Activated CD8-positive, alpha-beta memory T cell treated with anti-CD3 and anti-CD28 coated beads, Interleukin-2, amount 10 ng/mL, durations not matched to agents 7 days and 5 days (primary cell): ENCODE data around the gene ASTN1. TPM values are rescaled to one million over a fixed set of nuclear protein-coding genes. Genes with fewer than 3 reads are reported as not detected.

Source experiments
- ATAC-seq: fragments of 150-1000 bp; cut with Tn5 transposase; one replicate; pipeline ENCODE4 v1.10.0; 2021; ENCODE audit warnings: moderate library complexity
- CTCF ChIA-PET: fragments of 350-600 bp; sonication (Branson Sonifier 250); formaldehyde crosslinking; loops from one replicate; lab custom pipeline; 2021; ENCODE audit warnings: antibody characterized with exemption; lab: Charles Lee
- DNase-seq: peaks from one replicate; pipeline ENCODE4 v3.0.0-alpha.2; 2020
- H3K27ac Mint-ChIP-seq: one replicate; pipeline ENCODE4 v1.8.0; 2021; ENCODE audit warnings: mild to moderate bottlenecking, mixed read lengths
- H3K27me3 Mint-ChIP-seq: one replicate; pipeline ENCODE4 v1.8.0; 2021; ENCODE audit warnings: mixed read lengths
- H3K36me3 Mint-ChIP-seq: one replicate; pipeline ENCODE4 v1.8.0; 2021; ENCODE audit warnings: mild to moderate bottlenecking, mixed read lengths
- H3K4me1 Mint-ChIP-seq: one replicate; pipeline ENCODE4 v1.8.0; 2021; ENCODE audit warnings: mixed read lengths
- H3K4me3 Mint-ChIP-seq: one replicate; pipeline ENCODE4 v1.8.0; 2021; ENCODE audit warnings: mild to moderate bottlenecking, moderate library complexity, mixed read lengths
- H3K9me3 Mint-ChIP-seq: one replicate; pipeline ENCODE4 v1.8.0; 2022; ENCODE audit warnings: low read depth, mixed read lengths
- total RNA-seq, 2 experiments: library from RNA; stranded (reverse); gene quantifications; one replicate each; pipeline ENCODE4 v1.2.3, GENCODE V29; 2021

ASTN1 gene
- total RNA-seq, 2 experiments from 2014 or later = not detected

- CTCF ChIA-PET = no interaction called here
- no peak for DNase-seq
- ATAC-seq = no peak
- H3K9me3 Mint-ChIP-seq = no peaks in the 10 kb centered on the region
- H3K4me1 Mint-ChIP-seq = no peaks in the 10 kb centered on the region
- no peak overlapping the region for H3K27ac Mint-ChIP-seq
- no peaks in the 10 kb centered on the region for H3K36me3 Mint-ChIP-seq
- H3K27me3 Mint-ChIP-seq = no peaks in the 10 kb centered on the region
- no peak overlapping the region for H3K4me3 Mint-ChIP-seq
Measured at GRCh38 chr1:176926330-176927086, 238.0 kb downstream of the ASTN1 start.

DNA sequence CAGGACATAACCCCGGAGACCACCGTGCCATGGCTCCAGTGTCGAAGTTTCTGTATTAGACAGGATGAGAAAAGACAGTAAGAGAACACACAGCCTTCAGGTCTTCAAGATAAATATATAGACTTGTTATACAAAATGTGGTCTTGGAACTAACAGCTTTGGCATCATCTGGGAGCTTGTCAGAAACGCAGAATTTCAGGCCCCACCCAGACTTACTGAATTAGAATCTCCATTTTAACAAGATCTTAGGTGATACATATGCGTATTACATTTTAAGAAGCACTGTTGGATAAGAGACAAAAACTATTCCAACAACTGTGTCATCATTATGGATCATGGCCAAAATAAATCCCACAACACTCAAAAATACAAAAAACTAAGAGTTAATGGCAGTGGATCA is 239.3 kb downstream of the ASTN1 start:
- H3K27ac Mint-ChIP-seq = no peak overlapping the region
- no peaks in the 10 kb centered on the region for H3K9me3 Mint-ChIP-seq
- ATAC-seq (no peak), DNase-seq (no peak)
- H3K4me3 Mint-ChIP-seq = no peak overlapping the region
- no peaks in the 10 kb centered on the region for H3K4me1 Mint-ChIP-seq
- no peaks in the 10 kb centered on the region for H3K27me3 Mint-ChIP-seq
- no peaks in the 10 kb centered on the region for H3K36me3 Mint-ChIP-seq
- CTCF ChIA-PET = no interaction called here

- Mint-ChIP-seq H3K27ac (no peak overlapping the region), H3K36me3 (no peaks in the 10 kb centered on the region), H3K4me1 (no peaks in the 10 kb centered on the region), H3K4me3 (no peak overlapping the region), H3K27me3 (no peaks in the 10 kb centered on the region), H3K9me3 (no peaks in the 10 kb centered on the region)
- DNase-seq (no peak), ATAC-seq (no peak)
- CTCF ChIA-PET = no interaction called here
Measured at GRCh38 chr1:176923283-176923682, 241.2 kb downstream of the ASTN1 start.

DNA sequence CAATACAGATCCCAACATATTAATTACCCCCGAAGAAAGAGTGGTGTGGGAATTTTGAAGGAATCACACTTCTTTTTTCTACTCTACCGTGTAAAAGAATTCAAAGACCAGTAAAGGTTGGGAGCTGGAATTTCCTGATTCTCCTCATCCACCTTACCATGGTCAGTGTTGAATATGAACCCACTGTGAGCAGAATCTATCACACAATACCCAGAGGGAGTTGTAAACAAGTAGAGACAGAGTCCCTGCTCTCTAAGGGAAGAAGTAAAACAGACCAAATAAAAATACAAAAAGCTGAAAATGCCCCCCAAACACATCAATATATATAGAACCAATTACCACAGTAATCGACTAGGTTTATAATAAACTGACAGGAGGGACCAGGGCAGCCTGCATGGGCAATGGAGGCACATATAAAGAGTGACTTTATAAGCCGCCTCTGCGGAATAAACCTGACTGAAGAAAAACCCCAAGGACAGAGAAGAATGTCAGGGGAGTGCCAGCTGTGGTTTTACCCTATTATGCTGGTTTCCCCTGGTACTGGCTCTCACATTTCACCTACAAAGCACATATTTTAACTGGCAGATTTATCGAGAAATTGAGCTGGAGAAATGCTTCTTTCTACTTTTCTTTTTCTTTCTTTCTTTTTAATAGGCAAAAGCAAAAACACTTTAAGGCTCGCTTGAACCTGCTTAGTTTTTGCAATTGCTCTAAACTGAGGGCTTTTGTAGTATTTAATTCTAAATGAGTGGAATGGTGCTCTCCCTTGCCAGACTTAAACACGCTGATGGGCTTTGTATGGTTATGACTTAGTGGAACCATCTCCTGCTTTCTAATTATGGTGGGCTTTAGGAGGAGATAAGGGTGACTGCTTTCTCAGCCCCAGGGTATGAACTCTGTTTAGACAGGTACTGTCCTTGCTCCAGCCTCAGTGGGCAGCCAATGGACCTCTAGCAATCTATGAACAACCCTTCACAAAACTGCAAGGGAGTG is 244.8 kb downstream of the ASTN1 start:
- CTCF ChIA-PET = no interaction called here
- Mint-ChIP-seq H3K4me1 (no peaks in the 10 kb centered on the region), H3K27ac (no peak overlapping the region), H3K27me3 (no peaks in the 10 kb centered on the region), H3K4me3 (no peak overlapping the region), H3K9me3 (no peaks in the 10 kb centered on the region), H3K36me3 (no peaks in the 10 kb centered on the region)
- no peak for DNase-seq
- no peak for ATAC-seq

- no peak for DNase-seq
- no peaks in the 10 kb centered on the region for H3K9me3 Mint-ChIP-seq
- CTCF ChIA-PET = interaction anchor here (1.2 kb wide), 1 partner anchor 9 kb away, joined by 5 read pairs; no protein-coding TSS in a partner anchor
- no peak overlapping the region for H3K4me3 Mint-ChIP-seq
- H3K4me1 Mint-ChIP-seq = no peaks in the 10 kb centered on the region
- no peak for ATAC-seq
- no peaks in the 10 kb centered on the region for H3K36me3 Mint-ChIP-seq
- H3K27me3 Mint-ChIP-seq = no peaks in the 10 kb centered on the region
- no peak overlapping the region for H3K27ac Mint-ChIP-seq
Measured at GRCh38 chr1:176905648-176906047, 258.9 kb downstream of the ASTN1 start.

DNA sequence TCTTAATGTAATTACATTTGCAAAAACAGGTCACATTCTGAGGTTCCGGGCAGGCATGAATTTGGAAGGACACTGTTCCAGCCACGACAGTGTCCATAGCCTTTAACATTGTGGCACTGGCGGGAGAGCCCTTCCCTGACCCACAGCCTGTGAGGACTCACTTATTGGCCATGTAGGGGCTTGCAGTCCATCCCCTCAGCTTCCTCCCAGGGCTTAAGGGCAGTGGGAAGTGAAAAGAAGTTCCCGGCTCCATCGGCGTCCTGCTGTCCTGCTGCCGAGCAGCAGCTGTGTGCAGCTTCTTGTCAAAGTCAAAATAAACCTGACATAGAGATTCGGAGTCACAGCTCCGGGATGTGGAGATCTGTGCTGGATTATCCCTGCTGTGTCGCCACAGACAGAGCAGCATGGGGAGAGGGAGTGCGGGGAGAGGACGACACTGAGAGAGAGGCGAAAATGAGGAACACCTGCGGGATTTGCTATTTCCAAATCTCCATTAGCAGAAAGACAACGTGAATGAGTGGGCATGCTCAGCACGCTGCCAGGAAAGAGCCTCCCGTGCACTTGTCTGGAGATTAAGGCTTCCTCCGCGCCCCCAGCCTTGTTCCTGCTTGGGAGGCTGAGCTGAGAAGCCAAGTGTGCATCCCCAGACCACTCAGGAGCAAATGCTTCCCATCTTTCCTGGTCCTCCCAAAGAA is 260.3 kb downstream of the ASTN1 start:
- Mint-ChIP-seq H3K27me3 (no peaks in the 10 kb centered on the region), H3K4me3 (no peak overlapping the region), H3K4me1 (no peaks in the 10 kb centered on the region), H3K36me3 (no peaks in the 10 kb centered on the region), H3K9me3 (no peaks in the 10 kb centered on the region), H3K27ac (no peak overlapping the region)
- no peak for DNase-seq
- ATAC-seq = no peak
- CTCF ChIA-PET = no interaction called here

GRCh38 chr1:176903474-176903873 is 261.0 kb downstream of the ASTN1 start:
- CTCF ChIA-PET = no interaction called here
- no peaks in the 10 kb centered on the region for H3K9me3 Mint-ChIP-seq
- H3K27me3 Mint-ChIP-seq = no peaks in the 10 kb centered on the region
- H3K27ac Mint-ChIP-seq = no peak overlapping the region
- H3K4me3 Mint-ChIP-seq = no peak overlapping the region
- H3K4me1 Mint-ChIP-seq = no peaks in the 10 kb centered on the region
- H3K36me3 Mint-ChIP-seq = no peaks in the 10 kb centered on the region
- DNase-seq = no peak
- ATAC-seq = no peak

- Mint-ChIP-seq H3K27me3 (no peaks in the 10 kb centered on the region), H3K9me3 (no peaks in the 10 kb centered on the region), H3K4me1 (no peaks in the 10 kb centered on the region), H3K36me3 (no peaks in the 10 kb centered on the region), H3K4me3 (no peak overlapping the region), H3K27ac (no peak overlapping the region)
- DNase-seq (no peak), ATAC-seq (no peak)
- CTCF ChIA-PET = interaction anchor here (0.7 to 1.7 kb wide), 2 partner anchors 217 to 283 kb away, joined by 3 to 5 read pairs; no protein-coding TSS in a partner anchor
Measured at GRCh38 chr1:176899321-176899720, 265.2 kb downstream of the ASTN1 start.

- H3K27ac Mint-ChIP-seq = no peak overlapping the region
- H3K9me3 Mint-ChIP-seq = no peaks in the 10 kb centered on the region
- H3K36me3 Mint-ChIP-seq = no peaks in the 10 kb centered on the region
- DNase-seq = peak; percentile 55
- CTCF ChIA-PET = interaction anchor here (0.7 to 1.8 kb wide), 9 partner anchors 8 to 1064 kb away, joined by 3 to 9 read pairs (median 4); no protein-coding TSS in a partner anchor
- peak; percentile 23 for ATAC-seq
- no peaks in the 10 kb centered on the region for H3K4me1 Mint-ChIP-seq
- no peaks in the 10 kb centered on the region for H3K27me3 Mint-ChIP-seq
- no peak overlapping the region for H3K4me3 Mint-ChIP-seq
Measured at GRCh38 chr1:176897350-176898236, 266.9 kb downstream of the ASTN1 start.

GRCh38 chr1:176896216-176896615 is 268.3 kb downstream of the ASTN1 start:
- H3K4me1 Mint-ChIP-seq = no peaks in the 10 kb centered on the region
- no peak overlapping the region for H3K27ac Mint-ChIP-seq
- no peak for ATAC-seq
- DNase-seq = no peak
- no peaks in the 10 kb centered on the region for H3K9me3 Mint-ChIP-seq
- CTCF ChIA-PET = interaction anchor here (1.0 to 1.4 kb wide), 3 partner anchors 10 to 20 kb away, joined by 3 to 5 read pairs (median 3); no protein-coding TSS in a partner anchor
- no peaks in the 10 kb centered on the region for H3K27me3 Mint-ChIP-seq
- H3K36me3 Mint-ChIP-seq = no peaks in the 10 kb centered on the region
- H3K4me3 Mint-ChIP-seq = no peak overlapping the region

DNA sequence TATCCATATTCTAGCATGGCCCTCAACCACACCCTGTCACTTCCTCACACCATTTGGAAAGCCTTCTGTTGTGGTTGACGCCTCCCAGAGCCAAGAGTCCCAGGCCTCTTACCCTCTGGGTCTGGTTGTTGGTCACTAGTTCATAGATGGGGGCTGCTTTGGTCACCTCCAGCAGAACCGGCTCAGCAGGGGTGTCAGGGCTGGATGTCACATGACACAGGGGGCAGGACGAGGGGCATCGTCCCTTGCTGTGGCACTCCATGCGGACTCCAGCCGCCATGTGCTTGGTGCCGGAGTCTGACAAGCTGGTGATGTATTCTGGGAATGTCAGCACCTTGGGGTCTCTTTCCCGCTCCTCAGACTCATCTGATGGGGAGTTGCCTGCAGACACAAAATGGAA is 270.1 kb downstream of the ASTN1 start:
- CTCF ChIA-PET = interaction anchor here (1.0 kb wide), 1 partner anchor 14 kb away, joined by 3 read pairs; no protein-coding TSS in a partner anchor
- no peaks in the 10 kb centered on the region for H3K4me1 Mint-ChIP-seq
- H3K27ac Mint-ChIP-seq = no peak overlapping the region
- ATAC-seq (no peak), DNase-seq (no peak)
- no peaks in the 10 kb centered on the region for H3K9me3 Mint-ChIP-seq
- no peaks in the 10 kb centered on the region for H3K36me3 Mint-ChIP-seq
- H3K4me3 Mint-ChIP-seq = no peak overlapping the region
- no peaks in the 10 kb centered on the region for H3K27me3 Mint-ChIP-seq

DNA sequence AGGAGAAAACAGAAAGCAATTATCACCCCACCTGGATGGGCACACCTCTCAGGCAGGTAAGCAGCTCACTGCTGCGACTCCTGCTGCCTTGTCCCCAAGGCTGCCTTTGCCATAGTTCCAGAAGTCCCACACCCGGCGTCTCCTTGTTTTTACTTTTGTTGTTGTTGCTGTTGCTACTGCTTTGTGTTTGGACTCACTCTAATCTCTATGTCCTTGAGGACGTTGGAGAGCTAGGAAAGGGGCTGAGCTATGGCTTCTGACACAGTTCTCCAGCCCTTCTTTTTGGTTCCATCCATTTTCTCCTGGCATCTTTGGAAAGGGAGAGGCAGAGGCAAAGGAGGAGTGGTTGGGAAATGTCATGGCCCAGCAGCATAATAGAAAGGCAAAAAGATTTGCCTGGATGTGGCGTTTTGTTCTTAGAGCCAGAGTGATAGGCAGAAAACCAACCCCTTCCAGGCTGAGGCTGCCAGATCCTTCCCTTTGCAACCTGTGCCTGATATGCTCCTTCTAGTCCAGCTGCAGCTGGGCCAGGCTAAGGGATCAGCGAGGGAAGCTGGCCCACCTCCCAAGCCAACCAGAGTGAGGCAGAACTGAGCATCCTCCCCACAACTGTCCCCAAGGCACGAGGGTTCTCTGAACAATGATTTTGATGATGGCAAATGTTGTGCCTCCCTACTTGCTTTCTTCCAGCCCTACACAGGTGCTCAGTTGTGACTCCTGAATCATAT is 270.7 kb downstream of the ASTN1 start:
- H3K4me3 Mint-ChIP-seq = no peak overlapping the region
- DNase-seq = no peak
- H3K27ac Mint-ChIP-seq = no peak overlapping the region
- H3K9me3 Mint-ChIP-seq = no peaks in the 10 kb centered on the region
- no peaks in the 10 kb centered on the region for H3K4me1 Mint-ChIP-seq
- no peaks in the 10 kb centered on the region for H3K36me3 Mint-ChIP-seq
- no peaks in the 10 kb centered on the region for H3K27me3 Mint-ChIP-seq
- no peak for ATAC-seq
- CTCF ChIA-PET = no interaction called here
